GM21526 (cell line): Measurements from ENCODE around the gene GLIS1.
"Not testable (repeated sequence)": the region's sequence is repeated elsewhere in the genome, so short reads cannot be mapped to it uniquely, and the experiment has no call there.

Source experiments
- ATAC-seq: cut with Tn5 transposase; IDR thresholded peaks from one replicate; pipeline ENCODE4 v1.9.1; 2021; ENCODE audit warnings: moderate library complexity; ENCODE audit not compliant: unreplicated experiment, low FRiP score

GLIS1 gene

DNA sequence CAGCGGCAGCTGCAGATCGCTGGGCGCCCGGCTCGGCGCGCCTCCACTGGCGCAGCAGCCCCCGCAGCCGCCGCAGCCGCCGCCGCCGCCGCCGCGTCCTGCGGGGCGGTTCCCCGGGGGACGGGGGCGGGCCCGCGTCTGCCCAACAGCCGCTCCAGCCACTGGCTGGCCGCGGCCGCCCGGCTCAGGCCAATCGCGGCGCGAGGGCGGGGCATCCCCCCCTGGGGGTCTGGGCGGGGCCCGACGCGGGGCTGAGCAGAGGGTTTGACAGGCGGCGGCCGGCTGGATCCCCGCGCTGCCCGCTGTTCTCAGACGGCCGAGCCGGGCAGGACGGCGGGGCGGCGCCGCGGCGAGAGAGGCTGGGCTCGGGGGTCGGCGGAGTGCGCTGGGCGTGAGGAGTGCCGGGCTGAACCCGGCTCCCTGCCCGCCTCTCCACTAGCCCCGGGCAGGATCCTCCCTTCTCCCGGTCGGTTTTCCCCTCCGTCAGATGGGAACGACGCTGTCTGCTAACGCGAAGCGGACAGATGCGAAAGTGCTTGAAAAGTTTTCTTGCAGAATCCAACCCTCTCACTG, at the start of gene GLIS1:
Gene GLIS1 (minus strand): TSS at position 56 of the 573 bp plus-strand sequence. CDS start 1,100 bp downstream, outside the sequence.
- peak; percentile 91 for ATAC-seq

GRCh38 chr1:53787655-53788054, 48.7 kb upstream of the GLIS1 start:
- ATAC-seq, result no peak

- ATAC-seq, result no peak
Measured at GRCh38 chr1:53783056-53783455, 44.1 kb upstream of the GLIS1 start.

- ATAC-seq, result no peak
Measured at GRCh38 chr1:53781654-53782053, 42.7 kb upstream of the GLIS1 start.

DNA sequence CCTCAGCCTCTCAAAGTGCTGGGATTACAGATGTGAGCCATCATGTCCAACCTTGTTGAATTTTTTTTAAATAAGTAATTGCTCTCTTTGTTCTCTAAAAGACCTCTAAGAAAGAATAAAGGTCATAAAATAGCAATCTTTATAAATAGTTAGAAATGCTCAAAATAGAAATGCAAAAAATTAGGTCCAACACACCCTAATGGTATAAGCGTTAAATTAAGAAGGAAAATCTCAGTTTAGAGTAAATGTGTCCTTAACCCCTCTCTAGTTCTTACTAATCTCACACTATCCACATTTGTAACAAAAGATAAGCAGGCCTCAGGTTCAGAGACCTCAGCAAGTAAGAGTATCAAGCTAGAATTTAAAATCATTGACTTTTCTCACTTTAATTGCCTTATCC, 38.3 kb upstream of the GLIS1 start:
- ATAC-seq, result no peak

DNA sequence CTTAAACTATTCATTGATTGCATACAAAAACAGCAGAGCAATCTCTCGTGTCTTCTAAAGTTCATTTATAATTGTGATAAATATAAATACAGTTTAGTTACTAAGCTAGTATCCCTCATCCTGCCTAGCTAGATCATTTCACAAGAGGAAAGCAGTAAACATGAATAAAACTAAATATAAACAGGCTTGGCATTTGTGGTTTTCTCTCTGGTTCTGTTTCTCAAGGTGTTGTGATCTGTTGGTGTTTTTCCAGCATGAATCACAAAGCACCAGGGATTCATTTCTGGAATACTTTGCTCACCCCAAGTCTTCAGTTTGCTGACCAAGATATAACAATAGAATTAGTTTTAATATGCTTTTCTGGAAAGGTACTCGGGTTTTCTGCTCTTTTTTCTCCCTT, 32.7 kb upstream of the GLIS1 start:
- no peak for ATAC-seq

DNA sequence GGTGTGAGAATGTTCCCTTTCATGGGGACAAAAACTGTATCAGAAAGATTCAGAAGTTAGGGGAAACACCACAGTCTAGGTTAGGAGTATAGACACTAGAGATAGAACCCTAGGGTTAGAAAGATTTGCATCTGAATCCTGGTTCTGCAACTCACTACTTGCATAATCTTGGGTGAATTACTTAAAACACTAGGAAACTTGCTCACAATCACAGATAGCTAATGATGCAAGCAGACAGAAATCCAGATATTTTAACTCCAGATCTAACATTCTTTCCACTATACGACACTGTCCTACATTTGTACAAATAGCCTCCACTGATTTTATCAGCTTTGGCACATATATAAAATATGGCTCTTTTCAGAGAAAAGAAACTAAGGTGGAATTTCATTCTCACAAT, 30.8 kb upstream of the GLIS1 start:
- ATAC-seq, result no peak

GRCh38 chr1:53769184-53769583, 30.2 kb upstream of the GLIS1 start:
- no peak for ATAC-seq

DNA sequence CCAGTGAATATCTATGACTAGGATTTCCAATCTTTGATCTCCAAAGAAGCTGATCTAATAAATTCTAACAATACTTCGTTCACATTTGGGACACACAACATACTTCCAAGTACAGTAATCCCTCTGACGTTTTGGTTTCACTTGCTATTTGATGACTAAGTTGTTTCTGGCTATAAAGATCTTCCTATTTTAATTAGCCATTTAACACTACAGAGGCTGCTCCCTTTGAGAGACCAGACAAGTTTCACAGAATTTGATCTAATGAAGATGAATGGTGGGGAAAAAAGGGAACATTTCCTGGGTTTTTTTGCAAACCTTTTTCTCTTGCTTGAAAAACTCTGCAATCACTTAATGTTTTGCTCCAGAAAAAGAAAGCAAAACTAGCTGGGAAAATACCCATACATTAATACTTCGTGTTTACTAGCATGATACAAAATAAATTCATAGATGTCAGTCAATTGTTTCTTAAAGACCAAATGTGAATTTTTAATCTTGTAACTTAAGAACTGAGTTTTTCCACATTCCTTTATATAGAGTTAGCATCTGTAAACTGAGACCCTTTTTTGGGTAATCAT, 28.0 kb upstream of the GLIS1 start:
- ATAC-seq, result no peak

- no peak for ATAC-seq
Measured at GRCh38 chr1:53766194-53766742, 27.3 kb upstream of the GLIS1 start.

GRCh38 chr1:53765657-53766056, 26.7 kb upstream of the GLIS1 start:
- no peak for ATAC-seq

GRCh38 chr1:53763911-53764310, 24.9 kb upstream of the GLIS1 start:
- ATAC-seq, result no peak

DNA sequence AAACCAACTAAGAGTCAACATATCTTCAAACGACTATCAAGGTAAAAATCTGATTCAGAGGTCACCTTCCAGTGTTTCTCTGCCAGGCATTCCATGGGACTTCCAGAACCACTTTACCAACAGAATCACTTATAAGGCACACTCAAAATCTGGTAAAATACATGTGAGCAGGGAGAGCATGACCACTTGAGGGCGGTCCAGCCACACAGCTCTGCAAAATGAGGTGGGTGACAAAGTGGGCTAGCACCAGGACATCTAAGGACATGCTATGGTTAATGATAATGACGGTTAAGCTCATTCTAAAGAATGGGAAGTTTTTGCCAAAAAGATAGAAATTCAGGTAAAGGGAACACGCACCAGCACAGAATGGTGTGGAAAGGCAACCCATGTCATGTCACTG, 24.5 kb upstream of the GLIS1 start:
- ATAC-seq, result no peak

DNA sequence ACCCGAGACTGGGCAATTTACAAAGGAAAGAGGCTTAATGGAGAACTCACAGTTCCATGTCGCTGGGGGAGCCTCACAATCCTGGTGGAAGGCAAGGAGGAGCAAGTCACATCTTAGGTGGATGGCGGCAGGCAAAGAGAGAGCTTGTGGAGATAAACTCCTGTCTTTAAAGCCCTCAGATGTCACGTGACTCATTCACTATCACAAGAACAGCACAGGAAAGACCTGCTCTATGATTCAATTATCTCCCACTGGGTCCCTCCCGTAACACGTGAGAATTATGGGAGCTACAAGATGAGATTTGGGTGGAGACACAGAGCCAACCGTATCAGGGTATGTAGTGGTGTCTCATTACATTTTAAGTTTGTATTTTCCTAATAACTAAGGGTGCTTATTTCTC, 21.5 kb upstream of the GLIS1 start:
- not testable (repeated sequence) for ATAC-seq

- no peak for ATAC-seq
Measured at GRCh38 chr1:53755874-53756273, 16.9 kb upstream of the GLIS1 start.

- ATAC-seq, result no peak
Measured at GRCh38 chr1:53754484-53755312, 15.7 kb upstream of the GLIS1 start.

GRCh38 chr1:53752281-53752680, 13.3 kb upstream of the GLIS1 start:
- ATAC-seq, result no peak

GRCh38 chr1:53747841-53748240, 8.9 kb upstream of the GLIS1 start:
- ATAC-seq, result no peak

DNA sequence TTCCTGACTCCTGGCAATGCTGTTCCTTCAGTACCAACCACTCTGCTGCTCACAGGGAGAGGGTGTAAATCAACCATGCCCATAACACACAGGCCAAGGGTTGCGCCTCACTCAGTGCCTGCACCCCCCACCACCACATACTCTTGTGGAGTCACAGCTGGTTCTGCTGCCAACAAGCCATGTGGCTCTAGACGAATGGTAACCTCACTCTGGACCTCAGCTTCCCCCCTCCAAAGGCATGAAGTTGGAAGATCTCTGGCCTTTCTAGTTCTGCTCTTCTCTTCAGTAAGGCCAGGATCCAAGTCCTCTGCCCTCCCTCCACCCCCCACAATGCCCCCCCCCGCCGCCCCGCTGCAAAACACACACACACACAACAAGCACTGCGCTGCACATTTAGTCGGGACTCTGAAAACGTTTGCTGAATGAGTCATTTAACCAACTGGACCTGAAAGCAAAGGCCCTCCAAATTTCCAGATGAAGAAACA, 1.7 kb upstream of the GLIS1 start:
- no peak for ATAC-seq

DNA sequence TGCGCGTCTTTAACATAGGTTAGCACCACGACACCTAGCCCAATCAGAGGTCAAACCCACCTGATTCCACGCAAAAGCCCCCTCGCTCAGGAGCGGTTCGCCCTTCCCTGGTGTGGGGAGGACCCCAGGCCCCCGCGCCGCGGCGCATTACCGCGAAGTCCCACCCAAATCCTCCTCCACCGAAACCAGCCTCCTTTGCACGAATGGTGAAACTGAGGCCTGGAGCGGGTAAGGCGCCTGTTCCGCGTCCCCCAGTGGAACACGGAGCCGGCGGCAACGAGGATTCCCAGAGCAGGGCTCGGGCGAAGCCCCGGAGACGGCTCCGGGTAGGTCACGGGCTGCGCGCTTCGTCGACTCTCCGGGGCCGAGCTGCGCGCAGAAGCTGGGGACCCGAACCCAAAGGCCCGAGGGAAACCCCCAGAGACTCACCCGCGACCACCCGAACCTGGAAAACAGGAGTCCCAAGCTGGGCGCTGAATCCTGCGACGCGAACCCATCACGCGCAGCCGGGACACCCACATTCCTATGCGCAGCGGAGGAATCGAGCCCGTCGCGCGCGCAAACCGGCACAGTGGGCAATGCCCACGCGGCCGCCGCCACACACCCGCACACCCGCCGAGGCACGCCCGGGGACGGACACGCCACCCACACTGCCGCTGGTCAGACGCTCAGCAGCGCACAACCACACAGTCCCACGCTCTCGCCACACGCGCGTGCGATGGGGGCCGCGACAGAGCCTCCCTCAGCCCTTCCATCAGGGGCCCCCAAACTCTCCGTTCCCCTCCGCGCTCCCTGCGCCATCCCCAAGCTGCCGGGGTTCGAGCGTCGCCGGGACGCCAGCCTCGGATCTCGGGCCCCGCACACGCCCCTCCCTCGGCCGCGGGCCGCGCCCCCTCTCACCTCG, 507 bp downstream of the GLIS1 start:
- no peak for ATAC-seq
